GM18520 (cell line): ENCODE measurements around the gene EN1.
A peak's percentile ranks its signal among the peaks of the same experiment; 100 is the strongest.

Source experiments
- ATAC-seq: cut with Tn5 transposase; IDR thresholded peaks from one replicate; pipeline ENCODE4 v1.9.1; 2021; ENCODE audit not compliant: unreplicated experiment

Gene EN1

GRCh38 chr2:118846953-118847761 lies at the start of gene EN1:
Gene EN1, minus strand, starts transcription at chr2:118847648. Its CDS starts 481 bp downstream, at chr2:118847167.
- ATAC-seq: no peak

- no peak for ATAC-seq
Observed at GRCh38 chr2:118893100-118893499, 45.7 kb upstream of the EN1 start.

GRCh38 chr2:118889995-118890394 lies 42.5 kb upstream of the EN1 start:
- no peak for ATAC-seq

DNA sequence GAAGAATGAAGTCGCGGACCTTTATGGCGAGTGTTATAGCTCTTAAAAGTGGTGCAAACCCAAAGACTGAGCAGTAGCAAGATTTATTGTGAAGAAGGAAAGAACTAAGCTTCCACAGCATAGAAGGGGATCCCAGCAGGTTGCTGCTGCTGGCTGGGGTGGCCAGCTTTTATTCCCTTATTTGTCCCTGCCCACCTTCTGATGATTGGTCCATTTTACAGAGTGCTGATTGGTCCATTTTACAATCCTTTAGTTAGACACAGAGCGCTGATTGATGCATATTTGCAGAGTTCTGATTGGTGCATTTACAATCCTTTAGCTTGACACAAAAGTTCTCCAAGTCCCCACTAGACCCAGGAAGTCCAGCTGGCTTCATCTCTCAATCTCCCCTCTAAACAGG lies 36.3 kb upstream of the EN1 start:
- ATAC-seq: no peak

DNA sequence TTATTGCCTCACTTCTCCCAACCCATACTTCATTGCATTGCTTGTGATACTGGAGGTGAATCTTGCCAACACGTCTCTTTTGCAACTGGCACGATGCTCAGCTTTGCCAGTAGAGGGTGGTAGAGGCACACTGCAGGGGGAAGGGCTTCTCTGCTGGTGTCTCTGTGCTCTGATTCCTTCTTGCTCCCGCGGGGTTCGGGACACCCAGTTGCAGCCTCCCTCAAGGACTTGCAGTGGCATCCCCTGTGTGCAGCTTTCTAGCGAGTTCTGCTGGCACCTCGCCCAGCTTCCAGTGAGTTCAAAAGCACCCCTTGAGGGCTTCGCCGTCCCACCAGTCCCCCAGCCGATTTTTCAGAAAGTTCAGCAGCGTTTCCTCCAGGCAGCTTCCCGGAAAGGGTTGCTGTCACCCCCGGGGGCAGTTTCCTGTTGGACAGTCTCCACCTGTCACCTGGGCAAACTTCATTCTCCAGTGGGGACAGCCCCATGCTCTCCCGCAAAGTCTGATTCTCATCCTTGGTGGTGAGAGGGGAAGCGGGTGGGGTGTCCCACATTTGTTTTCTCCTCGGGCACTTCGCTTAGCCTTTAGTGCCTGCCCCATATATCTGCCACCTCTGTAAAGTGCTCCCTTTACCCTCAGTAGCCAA lies 35.4 kb upstream of the EN1 start:
- peak; percentile 67 for ATAC-seq

DNA sequence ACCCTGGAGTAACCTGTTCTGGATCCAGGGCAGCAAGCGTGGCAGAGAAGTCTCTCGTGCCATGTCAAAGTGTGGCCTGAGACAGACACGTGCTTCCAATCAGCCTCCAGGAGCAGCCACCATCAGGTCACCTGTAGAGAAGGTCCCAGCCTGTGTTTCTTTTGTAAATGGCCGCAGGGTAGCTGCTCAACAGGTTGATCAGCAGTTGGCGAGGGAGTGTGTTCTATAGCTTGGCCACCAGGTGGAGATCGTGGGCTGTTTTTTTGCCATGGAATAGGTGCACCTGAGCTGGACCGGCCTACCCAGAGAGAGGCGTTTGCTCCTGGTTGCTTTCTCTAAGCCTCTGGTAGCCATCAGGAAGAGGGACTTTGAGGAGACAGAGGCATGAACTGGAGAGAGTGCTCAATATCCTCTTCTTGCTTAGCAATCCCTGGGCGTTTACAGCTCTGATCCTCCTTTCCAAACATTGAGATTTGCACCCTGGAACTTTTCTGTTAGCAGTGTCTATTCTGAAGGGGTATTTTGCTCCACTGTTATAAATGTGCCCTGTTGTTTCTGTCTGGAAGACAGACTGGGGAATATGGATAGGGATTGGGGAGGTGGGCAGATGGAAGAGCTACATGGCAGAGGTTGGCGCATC lies 34.2 kb upstream of the EN1 start:
- peak; percentile 78 for ATAC-seq

DNA sequence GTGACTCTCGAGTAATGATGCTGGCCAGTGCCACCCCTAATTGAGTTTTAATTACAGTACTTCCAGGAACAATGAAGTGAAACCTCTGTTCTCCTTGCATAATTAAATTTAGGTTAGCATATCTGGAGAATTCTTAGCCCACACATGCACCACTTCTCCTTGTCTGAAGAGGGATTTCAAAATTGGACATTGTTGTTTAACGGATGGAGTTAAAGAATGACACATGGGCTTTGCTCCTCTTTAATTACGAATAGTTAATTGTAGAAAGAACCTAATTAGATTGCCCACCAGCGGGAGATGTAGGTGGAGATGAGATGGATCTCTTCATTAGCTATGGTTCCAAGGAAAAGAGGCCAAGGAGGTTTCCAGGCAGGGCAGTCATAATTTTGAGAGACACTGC lies 33.1 kb upstream of the EN1 start:
- ATAC-seq: no peak

- no peak for ATAC-seq
Observed at GRCh38 chr2:118878531-118879149, 31.2 kb upstream of the EN1 start.

- no peak for ATAC-seq
Observed at GRCh38 chr2:118875318-118875717, 27.9 kb upstream of the EN1 start.

- no peak for ATAC-seq
Observed at GRCh38 chr2:118874324-118874723, 26.9 kb upstream of the EN1 start.

GRCh38 chr2:118865106-118865505 lies 17.7 kb upstream of the EN1 start:
- ATAC-seq: peak; percentile 93

DNA sequence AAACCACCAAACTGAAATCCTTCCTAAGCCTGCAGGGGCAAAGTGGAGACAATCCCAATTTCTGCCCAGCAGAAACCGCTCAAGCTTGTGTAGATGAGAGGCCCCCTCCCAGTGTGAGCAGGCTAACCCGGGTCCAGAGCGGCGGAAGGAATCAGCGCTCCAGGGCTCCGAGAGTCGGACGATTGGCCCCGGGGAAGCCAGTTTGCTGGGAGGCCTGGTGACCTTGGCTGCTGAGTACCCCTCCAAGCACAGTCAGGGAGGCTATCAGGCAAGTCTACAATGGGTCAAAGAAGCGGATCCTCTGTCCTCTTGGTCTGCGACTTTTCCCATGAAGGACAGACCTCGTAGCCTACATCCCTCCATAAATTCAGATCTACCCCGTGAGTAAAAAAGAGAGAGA lies 16.8 kb upstream of the EN1 start:
- ATAC-seq: no peak

- no peak for ATAC-seq
Observed at GRCh38 chr2:118861731-118862130, 14.3 kb upstream of the EN1 start.

- no peak for ATAC-seq
Observed at GRCh38 chr2:118861242-118861641, 13.8 kb upstream of the EN1 start.

- no peak for ATAC-seq
Observed at GRCh38 chr2:118860506-118860905, 13.1 kb upstream of the EN1 start.

- ATAC-seq: no peak
Observed at GRCh38 chr2:118859157-118859770, 11.8 kb upstream of the EN1 start.

- ATAC-seq: no peak
Observed at GRCh38 chr2:118858485-118859156, 11.2 kb upstream of the EN1 start.

- no peak for ATAC-seq
Observed at GRCh38 chr2:118857677-118858484, 10.4 kb upstream of the EN1 start.

- ATAC-seq: no peak
Observed at GRCh38 chr2:118856978-118857676, 9.7 kb upstream of the EN1 start.
